Uterus (tissue), 2 donors: ENCODE measurements around the gene FBRSL1.

Experiments used
- CTCF ChIP-seq, 4 experiments: fragments of 200-600 bp in 2 of 4; fragments of 450-650 bp in 2 of 4; sonication (generic) in 2 of 4; IDR thresholded peaks; one replicate each; pipeline ENCODE4 v1.5.1; 2016 to 2019; ENCODE audit warnings: antibody characterized with exemption in 4 of 4, mild to moderate bottlenecking in 2 of 4, moderate library complexity in 1 of 4
- POLR2A ChIP-seq, 2 donors: fragments of 450-650 bp; IDR thresholded peaks; one replicate each; pipeline ENCODE4 v1.6.1; 2016; ENCODE audit warnings: antibody characterized with exemption in 2 of 2, mild to moderate bottlenecking in 1 of 2, moderate library complexity in 1 of 2

GRCh38 chr12:132517740-132518100, 27.8 kb downstream of the FBRSL1 start:
- TF ChIP-seq CTCF (IDR thresholded peaks at IDR 0.05) (no peak), POLR2A (IDR thresholded peaks at IDR 0.05) (no peak)
